NB4 (cell line): ENCODE measurements around the gene SMIM41.

Source experiments
- CTCF ChIP-seq: IDR thresholded peaks from one replicate; pipeline ENCODE4 v1.5.1; 2012; ENCODE audit warnings: low read depth, low read length
- MAX ChIP-seq: IDR thresholded peaks from 2 replicates; pipeline ENCODE4 v1.6.1; 2011; ENCODE audit warnings: low read depth, low read length

GRCh38 chr12:52054231-52054832, 25.2 kb upstream of the SMIM41 start:
- no peak for TF ChIP-seq MAX
- TF ChIP-seq CTCF, result no peak
